ENCODE measurements around the gene MRPL43.

The MRPL43 gene

GRCh38 chr10:101018600-101019439 is 31.5 kb upstream of the MRPL43 start:
- Histone ChIP-seq H2BK15ac (ENCODE audit: low read depth, poor library complexity, severe bottlenecking) (peak overlapping the region; percentile 75), H4K8ac (ENCODE audit: low read length) (peak overlapping the region; percentile 98), H2BK120ac (ENCODE audit: low read depth, low read length) (peak overlapping the region; percentile 29), H3K4me1 (ENCODE audit: control insufficient read depth, insufficient read depth, low read depth, low read length) (peaks cover 25% of the 10 kb centered on the region), H3K27me3 (ENCODE audit: control insufficient read depth in 1 of 2, insufficient read depth in 1 of 2, low read length in 2 of 2) (no peaks in the 10 kb centered on the region), H2BK5ac (ENCODE audit: low read depth, low read length, poor library complexity, severe bottlenecking) (no peak overlapping the region), H2AFZ (ENCODE audit: low read depth, low read length) (peak overlapping the region; percentile 42), H2AK5ac (ENCODE audit: low read length, severe bottlenecking) (no peak overlapping the region), H3K18ac (ENCODE audit: low read depth in 1 of 2, low read length in 2 of 2) (peak overlapping the region; percentile 55 to 77), H3K4me2 (ENCODE audit: low read length, poor library complexity, severe bottlenecking) (peak overlapping the region; percentile 55), H2BK12ac (ENCODE audit: low read length in 2 of 2) (peak overlapping the region; percentile 17 to 33), H3K4me3 (ENCODE audit: insufficient read depth in 1 of 2, low read depth in 1 of 2, low read length in 2 of 2) (no peak overlapping the region), H3K9me3 (ENCODE audit: control insufficient read depth, low read length) (no peaks in the 10 kb centered on the region), H3K27ac (ENCODE audit: low read length, poor library complexity, severe bottlenecking) (no peak overlapping the region), H3K36me3 (ENCODE audit: control insufficient read depth in 1 of 2, insufficient read depth in 2 of 2, low read depth in 1 of 2, low read length in 2 of 2) (peaks cover 0 to 5% of the 10 kb centered on the region in 2 experiments), H3K14ac (ENCODE audit: low read length in 2 of 2) (no peak overlapping the region), H3K4ac (ENCODE audit: low read depth in 1 of 2, low read length in 2 of 2) (no peak overlapping the region), H3K79me1 (replicated peaks; ENCODE audit: low read length, poor library complexity, severe bottlenecking) (no peaks in the 10 kb centered on the region), H3K23ac (ENCODE audit: low read length in 2 of 2) (peak overlapping the region in 1 of 2 experiments; percentile 11), H3K9ac (ENCODE audit: low read length) (peak overlapping the region; percentile 58), H4K91ac (ENCODE audit: low read length) (peak overlapping the region; percentile 82)
- peak; percentile 85 for DNase-seq
- WGBS, result 18% methylated on average over 40 of the region's 45 CpGs

- peak overlapping the region; percentile 47 for H2AFZ ChIP-seq (ENCODE audit: low read depth, low read length)
- no peak overlapping the region for H3K4me3 ChIP-seq (ENCODE audit: insufficient read depth in 1 of 2, low read depth in 1 of 2, low read length in 2 of 2)
- no peak overlapping the region for H3K4me2 ChIP-seq (ENCODE audit: low read length, poor library complexity, severe bottlenecking)
- H3K4me1 ChIP-seq (ENCODE audit: control insufficient read depth, insufficient read depth, low read depth, low read length), result peaks cover 29% of the 10 kb centered on the region
- no peaks in the 10 kb centered on the region for H3K9me3 ChIP-seq (ENCODE audit: control insufficient read depth, low read length)
- H2AK5ac ChIP-seq (ENCODE audit: low read length, severe bottlenecking), result no peak overlapping the region
- H3K9ac ChIP-seq (ENCODE audit: low read length), result peak overlapping the region; percentile 58
- no peak overlapping the region for H2BK5ac ChIP-seq (ENCODE audit: low read depth, low read length, poor library complexity, severe bottlenecking)
- DNase-seq, result peak; percentile 85
- no peak overlapping the region for H3K27ac ChIP-seq (ENCODE audit: low read length, poor library complexity, severe bottlenecking)
- peak overlapping the region; percentile 98 for H4K8ac ChIP-seq (ENCODE audit: low read length)
- no peaks in the 10 kb centered on the region for H3K27me3 ChIP-seq (ENCODE audit: control insufficient read depth in 1 of 2, insufficient read depth in 1 of 2, low read length in 2 of 2)
- H2BK15ac ChIP-seq (ENCODE audit: low read depth, poor library complexity, severe bottlenecking), result no peak overlapping the region
- no peak overlapping the region for H3K14ac ChIP-seq (ENCODE audit: low read length in 2 of 2)
- WGBS, result 42% methylated on average over 20 of the region's 20 CpGs
- peaks cover 0 to under 1% of the 10 kb centered on the region in 2 experiments for H3K36me3 ChIP-seq (ENCODE audit: control insufficient read depth in 1 of 2, insufficient read depth in 2 of 2, low read depth in 1 of 2, low read length in 2 of 2)
- H4K91ac ChIP-seq (ENCODE audit: low read length), result peak overlapping the region; percentile 57
- H3K4ac ChIP-seq (ENCODE audit: low read depth in 1 of 2, low read length in 2 of 2), result peak overlapping the region in 1 of 2 experiments; percentile 35
- H2BK120ac ChIP-seq (ENCODE audit: low read depth, low read length), result peak overlapping the region; percentile 29
- peak overlapping the region; percentile 3 to 8 for H2BK12ac ChIP-seq (ENCODE audit: low read length in 2 of 2)
- no peaks in the 10 kb centered on the region for H3K79me1 ChIP-seq (replicated peaks; ENCODE audit: low read length, poor library complexity, severe bottlenecking)
- peak overlapping the region in 1 of 2 experiments; percentile 77 for H3K18ac ChIP-seq (ENCODE audit: low read depth in 1 of 2, low read length in 2 of 2)
- H3K23ac ChIP-seq (ENCODE audit: low read length in 2 of 2), result no peak overlapping the region
These were observed 30.9 kb upstream of the MRPL43 start for GRCh38 chr10:101018118-101018599.

- Histone ChIP-seq H4K91ac (ENCODE audit: low read length) (no peak overlapping the region), H3K18ac (ENCODE audit: low read depth in 1 of 2, low read length in 2 of 2) (no peak overlapping the region), H2BK12ac (ENCODE audit: low read length in 2 of 2) (no peak overlapping the region), H3K79me1 (replicated peaks; ENCODE audit: low read length, poor library complexity, severe bottlenecking) (no peaks in the 10 kb centered on the region), H3K4me1 (ENCODE audit: control insufficient read depth, insufficient read depth, low read depth, low read length) (peaks cover 33% of the 10 kb centered on the region), H3K23ac (ENCODE audit: low read length in 2 of 2) (no peak overlapping the region), H2AK5ac (ENCODE audit: low read length, severe bottlenecking) (no peak overlapping the region), H3K9me3 (ENCODE audit: control insufficient read depth, low read length) (no peaks in the 10 kb centered on the region), H2BK15ac (ENCODE audit: low read depth, poor library complexity, severe bottlenecking) (no peak overlapping the region), H2BK120ac (ENCODE audit: low read depth, low read length) (no peak overlapping the region), H3K9ac (ENCODE audit: low read length) (no peak overlapping the region), H3K36me3 (ENCODE audit: control insufficient read depth in 1 of 2, insufficient read depth in 2 of 2, low read depth in 1 of 2, low read length in 2 of 2) (no peaks in the 10 kb centered on the region), H2AFZ (ENCODE audit: low read depth, low read length) (no peak overlapping the region), H3K4ac (ENCODE audit: low read depth in 1 of 2, low read length in 2 of 2) (no peak overlapping the region), H3K27me3 (ENCODE audit: control insufficient read depth in 1 of 2, insufficient read depth in 1 of 2, low read length in 2 of 2) (no peaks in the 10 kb centered on the region), H3K4me3 (ENCODE audit: insufficient read depth in 1 of 2, low read depth in 1 of 2, low read length in 2 of 2) (no peak overlapping the region), H3K4me2 (ENCODE audit: low read length, poor library complexity, severe bottlenecking) (no peak overlapping the region), H3K27ac (ENCODE audit: low read length, poor library complexity, severe bottlenecking) (no peak overlapping the region), H4K8ac (ENCODE audit: low read length) (no peak overlapping the region), H2BK5ac (ENCODE audit: low read depth, low read length, poor library complexity, severe bottlenecking) (no peak overlapping the region), H3K14ac (ENCODE audit: low read length in 2 of 2) (no peak overlapping the region)
- DNase-seq, result no peak
- 88% methylated on average over 5 of the region's 5 CpGs for WGBS
These were observed 29.5 kb upstream of the MRPL43 start for GRCh38 chr10:101016814-101017213.

GRCh38 chr10:101015582-101015973 is 28.3 kb upstream of the MRPL43 start:
- Histone ChIP-seq H3K4me1 (ENCODE audit: control insufficient read depth, insufficient read depth, low read depth, low read length) (peaks cover 33% of the 10 kb centered on the region), H4K91ac (ENCODE audit: low read length) (peak overlapping the region; percentile 28), H2BK12ac (ENCODE audit: low read length in 2 of 2) (peak overlapping the region in 1 of 2 experiments; percentile 65), H3K14ac (ENCODE audit: low read length in 2 of 2) (no peak overlapping the region), H3K27me3 (ENCODE audit: control insufficient read depth in 1 of 2, insufficient read depth in 1 of 2, low read length in 2 of 2) (no peaks in the 10 kb centered on the region), H3K36me3 (ENCODE audit: control insufficient read depth in 1 of 2, insufficient read depth in 2 of 2, low read depth in 1 of 2, low read length in 2 of 2) (no peaks in the 10 kb centered on the region), H2BK5ac (ENCODE audit: low read depth, low read length, poor library complexity, severe bottlenecking) (no peak overlapping the region), H2BK15ac (ENCODE audit: low read depth, poor library complexity, severe bottlenecking) (peak overlapping the region; percentile 65), H3K4me3 (ENCODE audit: insufficient read depth in 1 of 2, low read depth in 1 of 2, low read length in 2 of 2) (no peak overlapping the region), H3K9me3 (ENCODE audit: control insufficient read depth, low read length) (no peaks in the 10 kb centered on the region), H3K27ac (ENCODE audit: low read length, poor library complexity, severe bottlenecking) (no peak overlapping the region), H3K18ac (ENCODE audit: low read depth in 1 of 2, low read length in 2 of 2) (peak overlapping the region; percentile 25 to 67), H2BK120ac (ENCODE audit: low read depth, low read length) (no peak overlapping the region), H3K23ac (ENCODE audit: low read length in 2 of 2) (no peak overlapping the region), H4K8ac (ENCODE audit: low read length) (no peak overlapping the region), H2AK5ac (ENCODE audit: low read length, severe bottlenecking) (no peak overlapping the region), H3K4me2 (ENCODE audit: low read length, poor library complexity, severe bottlenecking) (no peak overlapping the region), H3K79me1 (replicated peaks; ENCODE audit: low read length, poor library complexity, severe bottlenecking) (no peaks in the 10 kb centered on the region), H3K9ac (ENCODE audit: low read length) (peak overlapping the region; percentile 65), H3K4ac (ENCODE audit: low read depth in 1 of 2, low read length in 2 of 2) (peak overlapping the region; percentile 9 to 13), H2AFZ (ENCODE audit: low read depth, low read length) (no peak overlapping the region)
- no peak for DNase-seq
- 88% methylated on average over 8 of the region's 8 CpGs for WGBS
